Measurements from ENCODE around the gene COL27A1.

DNA sequence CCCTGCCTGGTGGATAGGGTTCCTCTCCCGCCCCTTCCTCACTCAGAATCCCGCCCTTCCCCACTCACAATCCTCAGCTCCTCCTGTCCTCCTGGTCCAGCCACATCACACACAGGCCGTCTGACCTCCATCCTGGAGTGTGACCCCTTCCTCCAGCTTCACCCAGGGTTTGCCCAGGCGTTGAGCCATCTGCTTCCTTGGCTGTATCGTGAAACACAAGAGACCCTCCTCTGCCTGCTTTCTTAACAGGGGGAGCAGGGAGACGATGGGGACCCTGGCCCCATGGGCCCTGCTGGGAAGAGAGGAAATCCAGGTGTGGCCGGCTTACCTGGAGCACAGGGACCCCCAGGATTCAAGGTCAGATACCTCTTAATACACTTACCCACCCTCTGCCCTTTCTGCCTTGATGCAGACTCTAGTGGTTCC is 135.2 kb downstream of the COL27A1 start:
- TF ChIP-seq POLR2A (IDR thresholded peaks at IDR 0.05; ENCODE audit: low read length) (no peak), GATA1 (IDR thresholded peaks at IDR 0.05; ENCODE audit: low read depth, low read length) (no peak)

Measured in erythroblast (primary cell).